GF-D8 (cell line): ENCODE results near the gene CYFIP1.

Source experiments
- DNase-seq: peaks from one replicate; lab custom pipeline; 2025; lab: John Stamatoyannopoulos, UW

The CYFIP1 gene

GRCh38 chr15:22867886-22868285, 112.3 kb downstream of the CYFIP1 start:
- no peak for DNase-seq

GRCh38 chr15:22866079-22866478, 114.1 kb downstream of the CYFIP1 start:
- no peak for DNase-seq

- DNase-seq: no peak
Observed at GRCh38 chr15:22863356-22863755, 116.8 kb downstream of the CYFIP1 start.

GRCh38 chr15:22861161-22861560, 119.0 kb downstream of the CYFIP1 start:
- DNase-seq: no peak

- DNase-seq: no peak
Observed at GRCh38 chr15:22856659-22857058, 123.5 kb downstream of the CYFIP1 start.

GRCh38 chr15:22855791-22856190, 124.4 kb downstream of the CYFIP1 start:
- no peak for DNase-seq

- DNase-seq: no peak
Observed at GRCh38 chr15:22851513-22851912, 128.7 kb downstream of the CYFIP1 start.

GRCh38 chr15:22850055-22850454, 130.1 kb downstream of the CYFIP1 start:
- no peak for DNase-seq

GRCh38 chr15:22846073-22846472, 134.1 kb downstream of the CYFIP1 start:
- no peak for DNase-seq

- DNase-seq: no peak
Observed at GRCh38 chr15:22845289-22845900, 134.8 kb downstream of the CYFIP1 start.

GRCh38 chr15:22844421-22845288, 135.5 kb downstream of the CYFIP1 start:
- DNase-seq: no peak

GRCh38 chr15:22839046-22839695, 141.0 kb downstream of the CYFIP1 start:
- DNase-seq: no peak

GRCh38 chr15:22838292-22839042, 141.7 kb downstream of the CYFIP1 start, which contains the start of gene NIPA2:
Gene NIPA2 (plus strand): TSS chr15:22838666. CDS start chr15:22851732, 13,066 bp downstream.
- DNase-seq: peak; percentile 70

GRCh38 chr15:22831473-22831872, 148.7 kb downstream of the CYFIP1 start:
- DNase-seq: no peak

GRCh38 chr15:22827125-22827524, 153.0 kb downstream of the CYFIP1 start:
- DNase-seq: no peak

- DNase-seq: no peak
Observed at GRCh38 chr15:22823495-22824128, 156.6 kb downstream of the CYFIP1 start.

- DNase-seq: no peak
Observed at GRCh38 chr15:22819651-22820050, 160.5 kb downstream of the CYFIP1 start.
